Spleen (tissue), 11 donors: ENCODE measurements around the gene SPINDOC. TPM values are rescaled to one million over a fixed set of nuclear protein-coding genes. Genes with fewer than 3 reads are reported as not detected.

Experiments used
- DNase-seq: peaks from one replicate; pipeline ENCODE4 v3.0.0-alpha.2; 2020
- H3K27ac ChIP-seq, 8 donors: fragments of 200-600 bp; sonication (generic) in 7 of 8; 1 replicate in 4 of 8; 2 replicates in 4 of 8; pipeline versions ENCODE4 v1.5.0 to v1.8.0; 2016 to 2021; ENCODE audit warnings: inconsistent platforms in 4 of 8, mild to moderate bottlenecking in 4 of 8, moderate library complexity in 1 of 8
- H3K27me3 ChIP-seq, 7 donors: fragments of 200-600 bp; sonication (generic) in 6 of 7; replicated peaks in 1 of 7; 1 replicate in 4 of 7; 2 replicates in 3 of 7; pipeline versions ENCODE4 v1.5.0 to v1.8.0; 2016 to 2021; ENCODE audit warnings: inconsistent platforms in 3 of 7, mild to moderate bottlenecking in 1 of 7
- H3K36me3 ChIP-seq, 6 donors: fragments of 200-600 bp; sonication (generic) in 5 of 6; 1 replicate in 4 of 6; 2 replicates in 2 of 6; pipeline versions ENCODE4 v1.5.0 to v1.8.0; 2016 to 2021; ENCODE audit warnings: inconsistent platforms in 2 of 6
- H3K4me1 ChIP-seq, 6 donors: fragments of 200-600 bp; sonication (generic) in 5 of 6; 1 replicate in 3 of 6; 2 replicates in 3 of 6; pipeline versions ENCODE4 v1.5.0 to v1.8.0; 2016 to 2021; ENCODE audit warnings: inconsistent platforms in 3 of 6
- H3K4me3 ChIP-seq, 8 donors: fragments of 200-600 bp; sonication (generic) in 7 of 8; 1 replicate in 4 of 8; 2 replicates in 4 of 8; pipeline versions ENCODE4 v1.5.0 to v1.8.0; 2016 to 2021; ENCODE audit warnings: inconsistent platforms in 4 of 8, mild to moderate bottlenecking in 4 of 8, moderate library complexity in 2 of 8
- H3K9me3 ChIP-seq, 8 donors: fragments of 200-600 bp; sonication (generic) in 7 of 8; 1 replicate in 4 of 8; 2 replicates in 4 of 8; pipeline versions ENCODE4 v1.5.0 to v1.8.0; 2016 to 2021; ENCODE audit warnings: inconsistent platforms in 4 of 8
- CTCF ChIP-seq, 11 experiments: fragments of 200-600 bp in 7 of 11; fragments of 450-650 bp in 4 of 11; sonication (generic) in 4 of 11; IDR thresholded peaks in 8 of 11; conservative IDR thresholded peaks in 3 of 11; 1 replicate in 7 of 11; 2 replicates in 4 of 11; pipeline versions ENCODE4 v1.4.0 to v1.8.0; 2016 to 2021; ENCODE audit warnings: antibody characterized with exemption in 11 of 11, inconsistent platforms in 4 of 11, mild to moderate bottlenecking in 1 of 11
- POLR2A ChIP-seq, 3 donors: fragments of 450-650 bp; IDR thresholded peaks; one replicate each; pipeline ENCODE4 v1.5.1; 2017; ENCODE audit warnings: antibody characterized with exemption in 3 of 3, mild to moderate bottlenecking in 1 of 3
- POLR2AphosphoS5 ChIP-seq, 3 donors: sonication (generic); formaldehyde crosslinking; IDR thresholded peaks; one replicate each; pipeline ENCODE4 v1.5.1; 2017; ENCODE audit warnings: antibody characterized with exemption in 3 of 3
- WGBS, 5 donors: extraction: QIAGEN DNeasy Blood & Tissue Kit in 3 of 5; methylation state at CpG; one replicate each; pipeline versions ENCODE4 v1.1.5 to v1.1.7; 2013 to 2018; 5-methylcytosine and 5-hydroxymethylcytosine counted together
- intact Hi-C: fragments of 100-400 bp; cut with DNase I; formaldehyde crosslinking; loops from one replicate; pipeline ENCODE4 v1.15.0; 2023; ENCODE audit warnings: low total_unique reads
- polyA plus RNA-seq, 3 donors: library from polyadenylated mRNA; stranded (reverse); fragments of 200-250 nt; gene quantifications; one replicate each; pipeline ENCODE4 v1.2.1, GENCODE V29; 2013
- total RNA-seq, 7 donors: library from RNA; depleted of rRNA in 3 of 7; stranded (reverse); fragments of >200 nt in 3 of 7; fragmentation: NEBNext Ultra II Directional in 4 of 7; extraction: Animal tissue kit (Norgen Biotek cat#: 25700) in 4 of 7; gene quantifications; one replicate each; pipeline versions ENCODE4 v1.1.0 to v1.2.1, GENCODE V29; 2016 to 2021
- donor health status: healthy with polysubstance abuse.
- donor health status: DM: no; HTN: no; CAD: no; lungs with moderate emphysema.
- donor health status: DM: no; HTN: no; CAD: no.
- donor health status: Bipolar disorder and iron deficiency.
- donor health status: healthy.
- donor health status: DM: no; HTN: no; CAD: no.
- donor health status: DM: yes; HTN: yes; CAD: no.

SPINDOC gene
- total and polyA plus RNA-seq, 10 donors, result 5.1 to 16.8 (median 13.3) TPM

- Histone ChIP-seq H3K4me1 (peaks cover 32 to 72% (median 64%) of the 10 kb centered on the region in 6 donors), H3K27ac (peak overlapping the region; percentile 37 to 99 (median 96)), H3K9me3 (no peaks in the 10 kb centered on the region), H3K36me3 (peaks cover 0 to 38% (median 11%) of the 10 kb centered on the region in 6 donors), H3K27me3 (no peaks in the 10 kb centered on the region), H3K4me3 (peak overlapping the region; percentile 76 to 99 (median 89))
- WGBS, 5 donors, result 1 to 2% (median 1%) methylated on average over 37 to 40 of the region's 40 CpGs
- peak; percentile 8 to 46 (median 39) for TF ChIP-seq POLR2AphosphoS5 (IDR thresholded peaks at IDR 0.05)
- no peak for TF ChIP-seq CTCF (IDR thresholded peaks at IDR 0.05 in 8 of 11, conservative IDR thresholded peaks at IDR 0.05 in 3 of 11)
- no peak for TF ChIP-seq POLR2A (IDR thresholded peaks at IDR 0.05)
- intact Hi-C loops, result loop anchor here (5.0 kb wide), 2 partner anchors 38 to 308 kb away; no protein-coding TSS in a partner anchor
- DNase-seq, result peak; percentile 89
Observed at GRCh38 chr11:63839508-63840355, 26.5 kb downstream of the SPINDOC start.

DNA sequence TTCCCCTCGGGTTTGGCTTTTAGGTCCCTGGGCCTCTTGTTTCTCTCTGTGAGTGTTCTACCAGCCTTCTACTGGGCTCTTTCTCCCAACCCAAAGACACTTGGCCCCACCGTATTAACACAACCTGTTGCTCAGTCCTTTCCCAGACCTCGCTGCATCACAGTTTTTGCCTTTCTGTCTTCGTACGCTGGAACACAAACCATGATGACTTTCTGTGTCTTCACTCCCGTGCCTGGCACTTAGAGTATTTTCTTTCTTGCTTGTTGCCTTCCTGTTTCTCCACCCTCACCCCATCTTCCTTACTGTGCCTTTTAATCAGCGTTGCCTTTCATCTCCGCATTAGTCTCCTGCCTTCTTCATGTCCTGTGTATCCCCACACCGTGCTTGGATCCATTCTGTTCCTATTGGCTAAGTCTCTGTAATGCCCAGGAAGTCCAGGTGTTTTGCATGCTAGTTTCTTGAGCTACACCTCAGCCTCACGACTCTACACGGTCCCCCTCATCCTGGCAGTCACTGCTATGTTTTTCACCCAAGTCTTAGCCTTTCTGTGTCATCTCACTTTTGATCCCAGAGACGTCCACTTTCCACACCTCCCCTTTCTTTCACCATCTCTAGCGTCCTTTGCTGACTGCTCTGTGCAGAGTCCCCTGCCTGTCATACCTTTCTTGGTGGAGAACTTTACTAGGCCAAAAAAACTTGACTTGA is 27.3 kb downstream of the SPINDOC start:
- no peak for TF ChIP-seq CTCF (IDR thresholded peaks at IDR 0.05 in 8 of 11, conservative IDR thresholded peaks at IDR 0.05 in 3 of 11)
- no peak for TF ChIP-seq POLR2AphosphoS5 (IDR thresholded peaks at IDR 0.05)
- TF ChIP-seq POLR2A (IDR thresholded peaks at IDR 0.05), result no peak
- H3K4me1 ChIP-seq, result peaks cover 35 to 80% (median 72%) of the 10 kb centered on the region in 6 donors
- H3K27me3 ChIP-seq, result no peaks in the 10 kb centered on the region
- H3K36me3 ChIP-seq, result peaks cover 0 to 42% (median 11%) of the 10 kb centered on the region in 6 donors
- no peak for DNase-seq
- intact Hi-C loops, result loop anchor here (5.0 kb wide), 1 partner anchor 37 kb away; no protein-coding TSS in a partner anchor
- no peaks in the 10 kb centered on the region for H3K9me3 ChIP-seq
- H3K4me3 ChIP-seq, result peak overlapping the region; percentile 76 to 99 (median 89)
- H3K27ac ChIP-seq, result peak overlapping the region; percentile 37 to 99 (median 96)
- WGBS, 5 donors, result 2 to 6% (median 6%) methylated on average over 13 of the region's 13 CpGs

DNA sequence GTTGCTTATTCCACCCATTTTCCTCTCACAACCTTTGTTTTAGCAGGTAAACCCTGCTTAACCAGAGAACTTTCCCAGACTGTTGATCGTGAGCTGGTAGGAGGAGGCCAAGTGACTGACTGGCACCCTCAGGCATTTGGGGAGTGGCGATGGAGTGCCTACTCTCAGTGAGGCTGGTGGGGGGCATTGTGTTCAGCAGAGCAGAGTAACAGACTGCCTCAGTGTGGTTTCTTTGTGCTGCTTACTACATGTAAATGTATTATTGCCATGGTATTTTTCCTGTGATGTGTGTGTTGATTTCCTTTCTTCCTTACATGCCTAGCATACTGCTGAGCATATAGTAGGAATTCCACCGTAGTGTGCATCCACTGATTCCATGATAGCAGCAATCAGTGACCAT is 28.3 kb downstream of the SPINDOC start:
- intact Hi-C loops, result loop anchor here (5.0 kb wide), 1 partner anchor 36 kb away; no protein-coding TSS in a partner anchor
- DNase-seq, result no peak
- Histone ChIP-seq H3K9me3 (no peaks in the 10 kb centered on the region), H3K4me3 (peak overlapping the region in 6 of 8 donors; percentile 6 to 99 (median 92)), H3K4me1 (peaks cover 38 to 89% (median 78%) of the 10 kb centered on the region in 6 donors), H3K27ac (peak overlapping the region in 3 of 8 donors; percentile 96 to 99 (median 97)), H3K27me3 (no peaks in the 10 kb centered on the region), H3K36me3 (peaks cover 0 to 53% (median 11%) of the 10 kb centered on the region in 6 donors)
- 47 to 77% (median 57%) methylated on average over 3 of the region's 3 CpGs for WGBS, 5 donors
- TF ChIP-seq POLR2A (IDR thresholded peaks at IDR 0.05) (no peak), POLR2AphosphoS5 (IDR thresholded peaks at IDR 0.05) (no peak), CTCF (IDR thresholded peaks at IDR 0.05 in 8 of 11, conservative IDR thresholded peaks at IDR 0.05 in 3 of 11) (no peak)
